Suprapubic skin (tissue), 4 donors: ENCODE measurements around the gene SLC25A33. TPM values are rescaled to one million over a fixed set of nuclear protein-coding genes. Genes with fewer than 3 reads are reported as not detected.

Experiments
- DNase-seq, 2 donors: peaks; one replicate each; pipeline ENCODE4 v3.0.0-alpha.2; 2019; ENCODE audit warnings: low spot score in 2 of 2
- H3K27ac ChIP-seq: fragments of 200-600 bp; sonication (generic); one replicate; pipeline ENCODE4 v1.5.1; 2019
- H3K27me3 ChIP-seq: fragments of 200-600 bp; sonication (generic); one replicate; pipeline ENCODE4 v1.5.1; 2019
- H3K36me3 ChIP-seq: fragments of 200-600 bp; sonication (generic); one replicate; pipeline ENCODE4 v1.5.1; 2019
- H3K4me1 ChIP-seq: fragments of 200-600 bp; sonication (generic); one replicate; pipeline ENCODE4 v1.5.1; 2019
- H3K4me3 ChIP-seq: fragments of 200-600 bp; sonication (generic); one replicate; pipeline ENCODE4 v1.5.1; 2019; ENCODE audit warnings: mild to moderate bottlenecking
- H3K9me3 ChIP-seq: fragments of 200-600 bp; sonication (generic); one replicate; pipeline ENCODE4 v1.5.1; 2019
- CTCF ChIP-seq, 2 donors: fragments of 200-600 bp in 1 of 2; fragments of 450-650 bp in 1 of 2; sonication (generic) in 1 of 2; IDR thresholded peaks; one replicate each; pipeline ENCODE4 v1.5.1; 2016 to 2019; ENCODE audit warnings: antibody characterized with exemption in 2 of 2, mild to moderate bottlenecking in 1 of 2, moderate library complexity in 1 of 2
- EP300 ChIP-seq: sonication (generic); formaldehyde crosslinking; IDR thresholded peaks from one replicate; pipeline ENCODE4 v1.6.1; 2017; ENCODE audit warnings: antibody characterized with exemption
- POLR2A ChIP-seq, 2 donors: fragments of 450-650 bp; IDR thresholded peaks; one replicate each; pipeline ENCODE4 v1.6.1; 2017; ENCODE audit warnings: antibody characterized with exemption in 2 of 2, mild to moderate bottlenecking in 2 of 2, moderate library complexity in 2 of 2
- POLR2AphosphoS5 ChIP-seq, 3 donors: sonication (generic); formaldehyde crosslinking; IDR thresholded peaks; one replicate each; pipeline ENCODE4 v1.6.1; 2017; ENCODE audit warnings: antibody characterized with exemption in 3 of 3
- WGBS: methylation state at CpG from one replicate; pipeline ENCODE4 v1.1.5; 2018; 5-methylcytosine and 5-hydroxymethylcytosine counted together
- total RNA-seq, 4 donors: library from RNA; depleted of rRNA; stranded (reverse); fragments of >200 nt; gene quantifications; one replicate each; pipeline ENCODE4 v1.1.0, GENCODE V29; 2016

Gene SLC25A33
- total RNA-seq, 4 donors from 2014 or later = 2.3 to 9.7 (median 5.3) TPM

- TF ChIP-seq POLR2AphosphoS5 (IDR thresholded peaks at IDR 0.05) = no peak
- no peak for TF ChIP-seq POLR2A (IDR thresholded peaks at IDR 0.05)
- no peak for TF ChIP-seq EP300
- TF ChIP-seq CTCF (IDR thresholded peaks at IDR 0.05) = no peak
- WGBS = 10% methylated on average over 3 of the region's 3 CpGs
- H3K27me3 ChIP-seq = no peaks in the 10 kb centered on the region
- peaks cover 40% of the 10 kb centered on the region for H3K4me1 ChIP-seq
- H3K27ac ChIP-seq = no peak overlapping the region
- no peaks in the 10 kb centered on the region for H3K36me3 ChIP-seq
- H3K9me3 ChIP-seq = no peaks in the 10 kb centered on the region
- H3K4me3 ChIP-seq = no peak overlapping the region
- no peak for DNase-seq
These were observed 3.2 kb downstream of the SLC25A33 start for GRCh38 chr1:9542430-9542829.

GRCh38 chr1:9544926-9545325 is 5.7 kb downstream of the SLC25A33 start:
- H3K4me3 ChIP-seq = no peak overlapping the region
- H3K27ac ChIP-seq = no peak overlapping the region
- no peaks in the 10 kb centered on the region for H3K27me3 ChIP-seq
- WGBS = 79% methylated on average over 3 of the region's 3 CpGs
- H3K9me3 ChIP-seq = no peaks in the 10 kb centered on the region
- no peak for TF ChIP-seq POLR2AphosphoS5 (IDR thresholded peaks at IDR 0.05)
- TF ChIP-seq CTCF (IDR thresholded peaks at IDR 0.05) = no peak
- no peak for TF ChIP-seq EP300
- no peak for TF ChIP-seq POLR2A (IDR thresholded peaks at IDR 0.05)
- H3K36me3 ChIP-seq = no peaks in the 10 kb centered on the region
- peaks cover 20% of the 10 kb centered on the region for H3K4me1 ChIP-seq
- no peak for DNase-seq

GRCh38 chr1:9549955-9550546 is 10.8 kb downstream of the SLC25A33 start:
- H3K36me3 ChIP-seq = no peaks in the 10 kb centered on the region
- no peak for DNase-seq
- TF ChIP-seq POLR2AphosphoS5 (IDR thresholded peaks at IDR 0.05) = no peak
- TF ChIP-seq POLR2A (IDR thresholded peaks at IDR 0.05) = no peak
- TF ChIP-seq EP300 = no peak
- no peak for TF ChIP-seq CTCF (IDR thresholded peaks at IDR 0.05)
- no peaks in the 10 kb centered on the region for H3K27me3 ChIP-seq
- no peaks in the 10 kb centered on the region for H3K9me3 ChIP-seq
- no peak overlapping the region for H3K27ac ChIP-seq
- 99% methylated on average over 6 of the region's 6 CpGs for WGBS
- no peak overlapping the region for H3K4me3 ChIP-seq
- H3K4me1 ChIP-seq = no peaks in the 10 kb centered on the region

- Histone ChIP-seq H3K4me1 (peaks cover 9% of the 10 kb centered on the region), H3K36me3 (peaks cover 5% of the 10 kb centered on the region), H3K27ac (no peak overlapping the region), H3K4me3 (no peak overlapping the region), H3K27me3 (no peaks in the 10 kb centered on the region), H3K9me3 (no peaks in the 10 kb centered on the region)
- no peak for DNase-seq
- no peak for TF ChIP-seq EP300
- no peak for TF ChIP-seq POLR2A (IDR thresholded peaks at IDR 0.05)
- no peak for TF ChIP-seq CTCF (IDR thresholded peaks at IDR 0.05)
- no peak for TF ChIP-seq POLR2AphosphoS5 (IDR thresholded peaks at IDR 0.05)
- 88% methylated on average over 1 of the region's 1 CpG for WGBS
These were observed 12.7 kb downstream of the SLC25A33 start for GRCh38 chr1:9551984-9552383.

- no peak for DNase-seq
- H3K9me3 ChIP-seq = no peaks in the 10 kb centered on the region
- H3K4me1 ChIP-seq = peaks cover 9% of the 10 kb centered on the region
- no peak overlapping the region for H3K4me3 ChIP-seq
- WGBS = 85% methylated on average over 4 of the region's 4 CpGs
- H3K36me3 ChIP-seq = peaks cover 5% of the 10 kb centered on the region
- H3K27ac ChIP-seq = no peak overlapping the region
- TF ChIP-seq CTCF (IDR thresholded peaks at IDR 0.05) = no peak
- no peak for TF ChIP-seq EP300
- no peak for TF ChIP-seq POLR2AphosphoS5 (IDR thresholded peaks at IDR 0.05)
- no peak for TF ChIP-seq POLR2A (IDR thresholded peaks at IDR 0.05)
- H3K27me3 ChIP-seq = no peaks in the 10 kb centered on the region
These were observed 14.5 kb downstream of the SLC25A33 start for GRCh38 chr1:9553736-9554144.
